ENCODE measurements around the gene FZD7.
A peak's percentile ranks its signal among the peaks of the same experiment; 100 is the strongest.

FZD7 gene

GRCh38 chr2:202033317-202034248, at the start of gene FZD7:
FZD7 (plus strand) TSS chr2:202033855; CDS start chr2:202034648, 793 bp downstream.
- DNase-seq (ENCODE audit: low spot score): peak; percentile 76

DNA sequence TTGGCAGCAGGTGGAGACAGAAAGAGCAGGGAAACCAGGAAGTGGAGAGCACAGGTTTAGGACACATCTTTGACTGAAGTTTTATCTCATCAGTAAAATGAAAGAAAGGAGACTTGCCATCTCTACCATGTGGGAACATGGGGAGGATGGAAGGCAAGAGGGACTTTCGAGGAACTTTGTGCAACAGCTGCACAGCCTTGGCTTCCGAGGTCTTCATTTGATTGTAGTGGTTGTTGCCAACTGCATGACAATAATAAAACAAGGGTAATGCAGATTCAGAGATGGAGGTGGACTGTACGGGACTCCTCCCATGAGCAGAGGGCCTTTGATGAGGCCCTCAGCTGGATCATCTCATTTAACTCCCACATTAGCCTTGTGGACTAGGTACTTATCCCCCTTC, 49.3 kb upstream of the FZD7 start:
- no peak for DNase-seq (ENCODE audit: low spot score)

GRCh38 chr2:201984800-201985525, 48.7 kb upstream of the FZD7 start:
- no peak for DNase-seq (ENCODE audit: low spot score)

DNA sequence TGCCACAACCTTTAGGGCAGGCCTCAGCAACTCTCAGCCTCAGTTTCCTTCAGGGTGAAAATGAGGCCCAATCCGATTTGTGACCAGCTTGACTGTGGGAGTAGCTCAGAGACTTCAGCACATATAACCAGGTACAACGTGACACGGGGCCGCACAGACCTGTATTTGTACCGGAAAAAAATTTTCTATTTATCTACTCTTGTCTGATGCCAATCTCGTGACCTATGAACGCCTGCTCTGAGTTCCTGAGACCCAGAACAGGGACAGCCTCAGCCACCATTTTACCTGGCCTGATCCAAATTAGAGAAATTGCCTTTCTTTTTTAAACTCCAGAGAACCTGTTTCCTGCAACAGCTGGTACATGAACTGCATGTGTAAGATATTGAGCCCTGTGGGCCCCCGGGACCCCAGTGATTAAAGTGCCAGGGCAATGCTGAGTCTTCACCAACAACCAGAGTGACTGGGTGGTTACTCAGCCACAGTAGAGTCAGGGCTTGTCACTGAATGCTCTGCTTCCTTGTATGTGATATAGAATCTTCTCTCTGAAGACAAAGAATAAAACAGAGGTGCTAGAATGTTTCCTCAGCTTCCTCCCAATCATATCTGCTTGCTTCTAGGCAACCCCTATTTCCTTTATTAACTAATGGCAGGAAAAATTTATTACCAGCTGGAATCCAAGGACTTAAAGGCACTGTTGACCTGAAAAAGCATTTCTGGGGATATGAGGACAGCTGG, 47.8 kb upstream of the FZD7 start:
- DNase-seq (ENCODE audit: low spot score): no peak

DNA sequence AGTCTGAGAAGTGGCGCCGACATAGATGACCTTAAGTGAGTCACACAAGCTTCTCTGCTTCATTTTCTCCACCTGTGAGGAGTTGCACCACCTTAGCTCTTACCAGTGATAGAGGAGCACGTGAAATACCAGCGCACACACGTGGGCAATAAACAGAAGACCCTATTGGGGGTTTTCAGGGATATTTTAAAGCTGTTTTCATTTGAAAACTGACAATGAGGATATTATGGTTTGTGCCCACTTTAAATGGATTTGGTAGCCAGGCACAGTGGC, 47.3 kb upstream of the FZD7 start:
- no peak for DNase-seq (ENCODE audit: low spot score)

DNA sequence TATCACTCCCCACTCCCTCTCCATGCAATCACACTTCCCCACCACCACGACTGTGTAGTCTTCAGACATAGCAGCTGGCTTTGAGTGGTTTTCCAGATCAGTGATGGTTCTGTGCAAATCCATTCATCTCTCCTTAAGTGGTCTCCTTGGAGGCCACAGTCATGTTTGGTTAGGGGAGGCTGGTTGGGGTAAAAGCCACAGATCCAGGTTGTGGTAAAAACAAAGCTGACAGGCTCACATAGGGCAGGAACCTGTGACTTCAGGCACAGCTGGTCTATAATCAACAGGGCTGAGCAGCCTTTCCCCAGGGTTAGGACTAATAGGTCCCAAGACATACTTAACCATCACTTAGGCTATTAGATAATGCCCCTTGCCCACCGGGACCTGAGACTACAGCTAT, 46.2 kb upstream of the FZD7 start:
- DNase-seq (ENCODE audit: low spot score): no peak

DNA sequence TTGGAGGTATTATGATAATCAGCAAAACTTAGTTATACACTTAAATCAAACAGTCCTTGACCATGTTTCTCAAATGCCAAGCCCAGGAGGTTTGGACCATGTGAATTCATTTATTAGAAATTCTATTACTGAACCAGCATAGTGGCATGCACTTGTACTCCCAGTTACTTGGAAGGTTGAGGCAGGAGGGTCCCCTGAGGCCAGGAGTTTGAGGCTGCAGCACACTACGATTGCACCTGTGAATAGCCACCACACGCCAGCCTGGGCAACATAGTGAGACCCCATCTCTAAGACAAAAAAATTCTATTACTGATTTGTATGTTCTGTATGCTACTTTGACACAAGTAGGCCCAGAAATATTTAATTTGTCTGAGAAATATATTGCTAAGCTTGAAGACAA, 43.6 kb upstream of the FZD7 start:
- no peak for DNase-seq (ENCODE audit: low spot score)

DNA sequence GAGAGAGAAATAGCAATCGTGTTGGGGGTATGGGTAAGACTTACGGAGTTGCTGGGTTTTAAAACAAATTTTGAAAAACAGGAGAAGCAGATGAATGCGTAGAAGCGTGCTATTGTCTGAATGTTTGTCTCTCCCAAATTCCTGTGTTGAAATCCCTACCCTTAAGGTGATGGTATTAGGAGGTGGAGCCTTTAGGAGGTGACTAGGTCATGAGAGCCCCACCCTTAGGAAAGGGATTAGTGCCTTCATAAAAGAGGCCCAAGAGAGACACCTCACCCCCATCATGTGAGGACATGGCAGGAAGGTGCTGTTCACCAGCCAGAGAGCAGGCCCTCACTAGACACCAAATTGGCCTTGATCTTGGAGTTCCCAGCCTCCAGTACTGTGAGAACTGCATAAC, 40.7 kb upstream of the FZD7 start:
- no peak for DNase-seq (ENCODE audit: low spot score)

GRCh38 chr2:201994973-201995638, 38.5 kb upstream of the FZD7 start:
- DNase-seq (ENCODE audit: low spot score): no peak

GRCh38 chr2:201996006-201996405, 37.6 kb upstream of the FZD7 start:
- no peak for DNase-seq (ENCODE audit: low spot score)

GRCh38 chr2:201996679-201997314, 36.9 kb upstream of the FZD7 start:
- no peak for DNase-seq (ENCODE audit: low spot score)

DNA sequence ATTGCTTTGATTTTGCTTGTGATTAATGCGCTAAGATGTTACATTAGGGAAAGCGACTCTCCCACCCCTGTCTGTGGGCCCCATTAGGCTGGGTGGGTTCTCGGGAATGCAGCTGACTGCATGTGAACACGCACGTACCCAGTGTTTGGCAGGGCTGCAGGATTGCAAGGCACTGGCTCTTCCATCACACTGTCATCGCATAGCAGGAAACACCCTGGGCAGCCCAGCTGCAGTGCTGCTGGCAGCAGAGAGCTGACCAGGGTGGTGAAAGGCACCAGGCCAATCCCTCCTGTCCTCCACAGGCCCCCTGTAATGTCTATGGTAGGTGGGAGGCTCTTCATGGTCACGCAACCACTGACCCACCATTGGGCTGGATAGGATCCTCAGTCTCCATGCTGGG, 34.4 kb upstream of the FZD7 start:
- no peak for DNase-seq (ENCODE audit: low spot score)

- DNase-seq (ENCODE audit: low spot score): no peak
These were observed 31.8 kb upstream of the FZD7 start for GRCh38 chr2:202001826-202002225.

- DNase-seq (ENCODE audit: low spot score): no peak
These were observed 31.3 kb upstream of the FZD7 start for GRCh38 chr2:202002381-202002780.

GRCh38 chr2:202005272-202005887, 28.3 kb upstream of the FZD7 start:
- no peak for DNase-seq (ENCODE audit: low spot score)

DNA sequence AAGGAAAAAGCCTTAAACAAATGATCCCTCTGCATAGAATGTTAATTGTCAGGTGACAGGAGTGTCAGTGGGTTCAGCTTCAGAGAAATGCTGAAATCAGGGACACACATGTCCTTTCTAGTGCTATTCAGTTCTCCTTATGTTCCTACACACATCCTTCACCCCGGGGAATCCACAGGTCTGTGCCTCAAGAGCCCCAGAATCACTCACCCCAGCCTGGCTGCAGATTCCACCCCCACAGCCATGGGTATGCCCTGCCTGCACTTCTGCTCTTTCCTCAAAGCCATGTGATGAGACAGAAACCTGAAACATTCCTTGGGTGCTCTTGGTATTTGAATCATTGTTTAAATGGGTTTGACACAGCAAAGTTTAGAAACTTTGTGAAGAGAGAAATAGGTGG, 27.4 kb upstream of the FZD7 start:
- no peak for DNase-seq (ENCODE audit: low spot score)

- no peak for DNase-seq (ENCODE audit: low spot score)
These were observed 26.4 kb upstream of the FZD7 start for GRCh38 chr2:202007015-202007982.

DNA sequence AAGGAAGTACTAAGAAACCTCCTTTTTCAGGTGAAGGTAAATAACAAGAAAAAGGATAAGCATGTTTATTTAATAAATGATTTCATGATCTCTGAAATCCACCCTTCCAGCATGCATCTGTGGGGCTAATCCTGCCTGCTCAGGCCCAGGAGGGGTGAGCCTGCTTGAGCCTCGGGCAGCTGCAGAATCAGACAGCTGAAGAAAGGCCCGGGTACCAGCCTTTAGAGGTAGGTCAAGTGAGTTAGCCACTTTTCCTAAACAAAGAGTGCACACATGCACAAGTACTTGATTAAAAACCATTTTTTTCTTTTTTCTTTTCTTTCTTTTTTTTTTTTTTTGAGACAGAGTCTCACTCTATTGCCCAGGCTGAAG, 25.7 kb upstream of the FZD7 start:
- no peak for DNase-seq (ENCODE audit: low spot score)

DNA sequence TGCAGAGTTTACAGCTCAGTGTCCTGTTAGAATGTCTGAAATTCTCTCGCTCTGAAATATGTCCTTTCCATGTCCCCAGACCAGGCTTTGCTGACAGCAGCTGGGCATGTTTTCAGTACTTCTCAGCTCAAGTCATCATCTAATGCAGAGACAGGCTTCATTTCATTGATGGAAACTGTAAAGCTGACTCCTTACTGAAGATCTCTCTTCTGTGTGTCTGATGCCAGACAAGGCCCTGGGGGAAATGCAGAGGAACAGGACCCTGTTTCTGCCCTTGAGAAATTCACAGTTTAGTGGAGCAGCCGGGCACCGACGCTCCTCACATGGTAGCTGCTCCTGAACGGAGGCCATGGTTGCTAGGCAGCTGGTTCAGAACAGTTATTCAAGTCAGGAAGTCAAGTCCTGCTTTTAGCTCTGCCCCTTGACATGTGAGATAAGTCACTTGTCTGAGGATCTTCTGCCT, 24.6 kb upstream of the FZD7 start:
- DNase-seq (ENCODE audit: low spot score): no peak

DNA sequence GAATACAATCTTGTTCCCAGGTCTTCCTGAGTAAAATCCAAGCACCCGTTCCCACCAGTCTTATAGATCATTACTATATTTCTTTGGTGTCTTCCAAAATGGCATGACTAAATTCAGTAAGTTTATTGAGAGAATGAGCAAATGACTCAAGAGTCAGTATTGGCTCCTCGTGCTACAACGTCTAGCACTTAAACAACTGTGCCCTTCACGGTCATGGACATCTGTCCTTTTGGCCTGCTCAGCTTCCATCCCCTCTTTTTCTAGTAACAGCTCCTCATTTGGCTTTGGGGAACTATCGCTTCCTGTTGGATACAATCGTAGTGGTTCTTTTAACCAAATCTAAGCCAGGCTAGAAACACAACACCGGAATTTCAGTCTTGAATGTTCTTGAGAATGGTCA, 24.1 kb upstream of the FZD7 start:
- DNase-seq (ENCODE audit: low spot score): no peak

Data from kidney capillary endothelial cell (primary cell).